Measurements from ENCODE around the gene SYNPR. TPM values are rescaled to one million over a fixed set of nuclear protein-coding genes. Genes with fewer than 3 reads are reported as not detected.
A peak's percentile ranks its signal among the peaks of the same experiment; 100 is the strongest.

SYNPR gene
- total RNA-seq, 1 donor from 2014 or later = 3.7 TPM

DNA sequence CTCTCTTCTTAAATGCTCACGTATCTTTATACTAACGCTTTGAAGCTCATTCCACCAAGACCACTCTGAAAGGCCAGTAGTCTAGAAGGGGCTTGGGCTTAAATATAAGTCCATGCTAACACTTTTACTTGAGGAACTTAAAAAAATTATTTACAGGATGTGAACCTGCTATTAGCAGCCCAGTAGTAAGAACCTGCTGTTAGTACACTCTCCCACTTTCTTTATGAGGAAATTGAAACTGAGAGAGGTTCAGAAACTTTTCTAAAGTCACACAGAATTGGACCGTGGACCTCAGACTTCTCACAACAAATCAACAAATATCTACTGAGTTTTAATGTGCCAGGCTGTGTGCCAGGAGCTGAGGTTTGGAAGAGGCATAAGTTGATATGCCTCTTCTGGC is 53.4 kb downstream of the SYNPR start:
- Mint-ChIP-seq H3K9me3 (no peaks in the 10 kb centered on the region), H3K4me1 (no peaks in the 10 kb centered on the region), H3K27me3 (ENCODE audit: low read depth) (peaks cover 10% of the 10 kb centered on the region), H3K4me3 (no peak overlapping the region), H3K27ac (no peak overlapping the region), H3K36me3 (no peaks in the 10 kb centered on the region)
- DNase-seq (ENCODE audit: low spot score in 2 of 2, unreplicated experiment in 2 of 2) = no peak
- TF ChIP-seq, protein P1, sequence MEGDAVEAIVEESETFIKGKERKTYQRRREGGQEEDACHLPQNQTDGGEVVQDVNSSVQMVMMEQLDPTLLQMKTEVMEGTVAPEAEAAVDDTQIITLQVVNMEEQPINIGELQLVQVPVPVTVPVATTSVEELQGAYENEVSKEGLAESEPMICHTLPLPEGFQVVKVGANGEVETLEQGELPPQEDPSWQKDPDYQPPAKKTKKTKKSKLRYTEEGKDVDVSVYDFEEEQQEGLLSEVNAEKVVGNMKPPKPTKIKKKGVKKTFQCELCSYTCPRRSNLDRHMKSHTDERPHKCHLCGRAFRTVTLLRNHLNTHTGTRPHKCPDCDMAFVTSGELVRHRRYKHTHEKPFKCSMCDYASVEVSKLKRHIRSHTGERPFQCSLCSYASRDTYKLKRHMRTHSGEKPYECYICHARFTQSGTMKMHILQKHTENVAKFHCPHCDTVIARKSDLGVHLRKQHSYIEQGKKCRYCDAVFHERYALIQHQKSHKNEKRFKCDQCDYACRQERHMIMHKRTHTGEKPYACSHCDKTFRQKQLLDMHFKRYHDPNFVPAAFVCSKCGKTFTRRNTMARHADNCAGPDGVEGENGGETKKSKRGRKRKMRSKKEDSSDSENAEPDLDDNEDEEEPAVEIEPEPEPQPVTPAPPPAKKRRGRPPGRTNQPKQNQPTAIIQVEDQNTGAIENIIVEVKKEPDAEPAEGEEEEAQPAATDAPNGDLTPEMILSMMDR (IDR thresholded peaks at IDR 0.05; ENCODE audit: unreplicated experiment) = no peak

DNA sequence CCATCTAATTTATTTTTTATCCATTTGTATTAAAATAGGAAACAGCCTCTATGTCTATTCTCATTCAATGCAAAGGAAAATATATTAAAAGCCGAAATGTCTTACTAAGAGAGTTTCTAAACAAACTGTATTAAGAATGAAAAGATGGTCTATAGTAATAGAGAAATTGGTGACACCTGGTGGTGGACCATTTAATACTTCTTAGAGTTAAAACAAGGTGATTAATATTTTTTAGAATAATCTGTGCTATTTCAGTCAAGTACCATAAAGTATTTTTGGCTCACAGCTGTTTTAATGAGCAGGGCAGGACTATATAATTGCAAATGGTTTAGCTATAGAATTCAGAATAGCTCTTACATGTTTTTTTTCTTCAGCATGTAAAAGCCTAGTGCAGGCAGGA is 55.7 kb downstream of the SYNPR start:
- no peak for DNase-seq (ENCODE audit: low spot score in 2 of 2, unreplicated experiment in 2 of 2)
- Mint-ChIP-seq H3K27me3 (ENCODE audit: low read depth) (peaks cover 13% of the 10 kb centered on the region), H3K4me1 (peaks cover 2% of the 10 kb centered on the region), H3K4me3 (no peak overlapping the region), H3K27ac (no peak overlapping the region), H3K36me3 (no peaks in the 10 kb centered on the region), H3K9me3 (no peaks in the 10 kb centered on the region)
- TF ChIP-seq, protein P1 (IDR thresholded peaks at IDR 0.05; ENCODE audit: unreplicated experiment) = no peak

DNA sequence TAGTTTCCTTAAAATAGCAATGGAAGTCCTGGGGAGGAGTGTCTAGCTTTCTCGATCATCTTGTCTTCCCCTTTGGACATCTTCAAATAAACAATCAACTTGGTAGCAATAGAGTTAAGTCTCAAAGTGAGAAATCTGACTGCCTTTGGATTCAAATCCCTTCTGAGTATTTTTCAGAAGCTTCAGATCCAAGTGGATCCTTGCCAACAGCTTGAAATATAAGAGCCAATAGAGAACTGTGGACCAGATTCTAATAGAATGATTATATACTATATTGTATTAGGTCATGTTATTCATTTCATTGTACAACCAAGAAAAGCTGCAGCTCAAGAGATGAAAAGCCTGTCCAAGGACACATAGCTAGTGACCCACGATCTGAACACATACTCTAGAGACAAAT is 60.2 kb downstream of the SYNPR start:
- no peak for DNase-seq (ENCODE audit: low spot score in 2 of 2, unreplicated experiment in 2 of 2)
- Mint-ChIP-seq H3K4me3 (no peak overlapping the region), H3K4me1 (peaks cover 13% of the 10 kb centered on the region), H3K36me3 (peaks cover 2% of the 10 kb centered on the region), H3K27ac (no peak overlapping the region), H3K9me3 (peaks cover 6% of the 10 kb centered on the region), H3K27me3 (ENCODE audit: low read depth) (peaks cover 2% of the 10 kb centered on the region)
- TF ChIP-seq, protein P1 (IDR thresholded peaks at IDR 0.05; ENCODE audit: unreplicated experiment) = no peak

DNA sequence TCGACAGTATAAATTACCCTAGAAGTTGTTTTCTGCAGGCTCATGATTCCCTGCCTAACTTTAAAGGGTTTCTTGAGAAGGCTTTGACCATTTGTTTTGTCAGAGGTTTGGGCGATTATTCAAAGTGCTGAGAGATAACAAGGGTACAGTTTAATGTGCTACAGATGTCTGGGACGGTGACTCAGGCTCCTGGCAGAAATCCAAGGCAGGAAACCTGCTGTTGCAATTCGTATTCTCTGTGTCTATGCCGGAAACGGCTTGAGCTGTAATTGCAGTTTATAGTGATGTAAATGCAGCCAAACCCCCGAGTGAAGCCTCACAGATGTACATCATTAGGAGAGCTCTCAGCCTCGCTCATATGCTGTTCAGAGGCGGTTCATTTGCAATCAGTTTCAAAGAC is 65.6 kb downstream of the SYNPR start:
- TF ChIP-seq, protein P1 (IDR thresholded peaks at IDR 0.05; ENCODE audit: unreplicated experiment) = no peak
- Mint-ChIP-seq H3K4me3 (no peak overlapping the region), H3K36me3 (peaks cover 2% of the 10 kb centered on the region), H3K27me3 (ENCODE audit: low read depth) (no peaks in the 10 kb centered on the region), H3K4me1 (peaks cover 31% of the 10 kb centered on the region), H3K27ac (peak overlapping the region; percentile 92), H3K9me3 (peaks cover 6% of the 10 kb centered on the region)
- peak; percentile 72 to 85 for DNase-seq (ENCODE audit: low spot score in 2 of 2, unreplicated experiment in 2 of 2)

DNA sequence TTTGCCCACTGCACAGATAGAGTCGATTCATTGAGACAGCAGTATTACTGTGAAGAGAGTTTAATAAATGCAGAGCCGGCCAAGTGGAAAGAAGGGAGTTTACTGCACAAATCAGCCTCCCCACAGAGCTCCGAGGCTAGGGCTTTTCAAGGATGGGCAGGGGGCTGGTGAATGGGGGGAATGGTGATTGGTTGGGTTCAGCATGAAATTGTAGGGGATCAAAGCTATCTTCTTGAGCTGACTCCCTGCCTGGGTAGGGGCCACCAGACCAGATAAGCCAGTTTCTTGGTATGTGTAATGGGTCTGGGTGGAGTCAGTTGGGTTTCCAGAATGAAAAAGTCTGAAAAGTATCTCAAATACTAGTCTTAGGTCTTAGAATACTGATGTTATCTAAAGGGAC is 66.6 kb downstream of the SYNPR start:
- DNase-seq (ENCODE audit: low spot score in 2 of 2, unreplicated experiment in 2 of 2) = no peak
- Mint-ChIP-seq H3K4me1 (peaks cover 31% of the 10 kb centered on the region), H3K4me3 (peak overlapping the region; percentile 41), H3K27me3 (ENCODE audit: low read depth) (no peaks in the 10 kb centered on the region), H3K27ac (peak overlapping the region; percentile 93), H3K9me3 (peaks cover 6% of the 10 kb centered on the region), H3K36me3 (peaks cover 2% of the 10 kb centered on the region)
- TF ChIP-seq, protein P1 (IDR thresholded peaks at IDR 0.05; ENCODE audit: unreplicated experiment) = no peak
